SK-N-SH (cell line): ENCODE measurements around the gene AFAP1. TPM values are rescaled to one million over a fixed set of nuclear protein-coding genes. Genes with fewer than 3 reads are reported as not detected.

Source experiments
- CTCF ChIA-PET: fragments of 300-600, 350-600 bp; formaldehyde crosslinking; extraction: SDS; loops from one replicate; lab custom pipeline; 2021; lab: Yijun Ruan, JAX
- POLR2A ChIA-PET: fragments of 350-600 bp; sonication (Branson Sonifier 250); formaldehyde crosslinking; extraction: SDS; loops from one replicate; lab custom pipeline; 2020; ENCODE audit warnings: antibody characterized with exemption, inconsistent platforms; lab: Yijun Ruan, JAX
- DNase-seq: peaks from one replicate; pipeline ENCODE4 v3.0.0; 2012
- H2AFZ ChIP-seq: fragments of 200-600 bp; sonication (generic); 2 replicates; pipeline ENCODE4 v1.8.1; 2016; ENCODE audit warnings: antibody characterized with exemption, mild to moderate bottlenecking, low read depth
- H3F3A ChIP-seq: fragments of 200-600 bp; sonication (generic); replicated peaks from 2 replicates; pipeline ENCODE3; 2016; ENCODE audit warnings: antibody characterized with exemption, mild to moderate bottlenecking; ENCODE audit not compliant: insufficient read depth
- H3K27ac ChIP-seq, 2 experiments: fragments of 200-500 bp in 1 of 2; fragments of 200-600 bp in 1 of 2; sonication (Bioruptor generic) in 1 of 2; sonication (generic), shearing (Covaris generic) in 1 of 2; 2 replicates each; pipeline versions ENCODE4 v1.5.1 to v1.6.1; 2014 to 2016; ENCODE audit warnings: low read depth in 2 of 2, inconsistent platforms in 1 of 2, low read length in 1 of 2, mild to moderate bottlenecking in 1 of 2, mixed read lengths in 1 of 2
- H3K27me3 ChIP-seq: fragments of 200-600 bp; sonication (generic), shearing (Covaris generic); 2 replicates; pipeline ENCODE4 v1.6.1; 2016; ENCODE audit warnings: mixed run types; ENCODE audit not compliant: insufficient read depth
- H3K36me3 ChIP-seq, 2 experiments: fragments of 200-500 bp in 1 of 2; fragments of 200-600 bp in 1 of 2; sonication (Bioruptor generic) in 1 of 2; sonication (generic) in 1 of 2; replicated peaks in 1 of 2; 2 replicates each; pipeline versions ENCODE3 to v1.5.1; 2014 to 2016; ENCODE audit warnings: low read length in 1 of 2, mild to moderate bottlenecking in 1 of 2; ENCODE audit not compliant: insufficient read depth in 2 of 2, control insufficient read depth in 1 of 2
- H3K4me1 ChIP-seq, 2 experiments: fragments of 200-500 bp in 1 of 2; fragments of 200-600 bp in 1 of 2; sonication (Bioruptor generic) in 1 of 2; sonication (generic), shearing (Covaris generic) in 1 of 2; 2 replicates each; pipeline versions ENCODE4 v1.5.1 to v1.6.1; 2014 to 2016; ENCODE audit warnings: low read depth in 1 of 2, low read length in 1 of 2, mixed run types in 1 of 2; ENCODE audit not compliant: insufficient read depth in 2 of 2, control insufficient read depth in 1 of 2
- H3K4me2 ChIP-seq: fragments of 200-600 bp; sonication (generic), shearing (Covaris generic); 2 replicates; pipeline ENCODE4 v1.6.1; 2017; ENCODE audit warnings: mixed run types
- H3K4me3 ChIP-seq, 2 experiments: fragments of 200-500 bp in 1 of 2; fragments of 200-600 bp in 1 of 2; sonication (Bioruptor generic) in 1 of 2; sonication (generic), shearing (Covaris generic) in 1 of 2; 2 replicates each; pipeline versions ENCODE4 v1.5.1 to v1.8.1; 2014 to 2016; ENCODE audit warnings: low read depth in 2 of 2, inconsistent platforms in 1 of 2, low read length in 1 of 2, mild to moderate bottlenecking in 1 of 2, mixed read lengths in 1 of 2, moderate library complexity in 1 of 2
- H3K79me2 ChIP-seq: fragments of 200-600 bp; sonication (generic); 2 replicates; pipeline ENCODE4 v1.8.1; 2017; ENCODE audit warnings: mild to moderate bottlenecking; ENCODE audit not compliant: insufficient read depth
- H3K9ac ChIP-seq: fragments of 200-600 bp; sonication (generic); 2 replicates; pipeline ENCODE4 v1.6.1; 2017; ENCODE audit warnings: mixed run types
- H3K9me2 ChIP-seq: fragments of 200-600 bp; sonication (generic); 2 replicates; pipeline ENCODE4 v1.6.1; 2017; ENCODE audit warnings: mixed run types
- H3K9me3 ChIP-seq: fragments of 200-600 bp; sonication (generic); 2 replicates; pipeline ENCODE4 v1.6.1; 2017; ENCODE audit warnings: mixed run types, mild to moderate bottlenecking, moderate library complexity
- H4K20me1 ChIP-seq: fragments of 200-600 bp; sonication (generic); 2 replicates; pipeline ENCODE4 v1.6.1; 2017; ENCODE audit warnings: mild to moderate bottlenecking, mixed run types; ENCODE audit not compliant: insufficient read depth
- ELF1 ChIP-seq: IDR thresholded peaks from 2 replicates; pipeline ENCODE4 v1.4.0; 2012
- EP300 ChIP-seq, 2 experiments: IDR thresholded peaks; 2 replicates each; pipeline versions ENCODE4 v1.4.0 to v1.6.1; 2012; ENCODE audit warnings: borderline replicate concordance in 1 of 2, low read depth in 1 of 2, low read length in 1 of 2
- FOSL2 ChIP-seq: IDR thresholded peaks from 2 replicates; pipeline ENCODE4 v1.4.0; 2012; ENCODE audit warnings: low read depth, mild to moderate bottlenecking, moderate library complexity, borderline replicate concordance
- GATA2 ChIP-seq: sonication (generic); formaldehyde crosslinking; IDR thresholded peaks from 2 replicates; pipeline ENCODE4 v1.5.0; 2020; ENCODE audit warnings: mild to moderate bottlenecking, missing genetic modification reagents
- MXI1 ChIP-seq: IDR thresholded peaks from 2 replicates; pipeline ENCODE4 v1.6.1; 2012; ENCODE audit warnings: mild to moderate bottlenecking, low read depth, low read length, improper control_type of control experiment
- NRF1 ChIP-seq: IDR thresholded peaks from 2 replicates; pipeline ENCODE4 v1.6.1; 2012; ENCODE audit warnings: low read depth, mild to moderate bottlenecking, low read length
- RAD21 ChIP-seq: IDR thresholded peaks from 2 replicates; pipeline ENCODE4 v1.6.1; 2012; ENCODE audit warnings: mild to moderate bottlenecking, low read length
- RCOR1 ChIP-seq: fragments of 150-350 bp; IDR thresholded peaks from 2 replicates; pipeline ENCODE4 v1.6.1; 2017; ENCODE audit warnings: antibody characterized with exemption, low read length
- RFX5 ChIP-seq: IDR thresholded peaks from 2 replicates; pipeline ENCODE4 v1.6.1; 2012; ENCODE audit warnings: mild to moderate bottlenecking, improper control_type of control experiment, low read length
- RXRA ChIP-seq: IDR thresholded peaks from 2 replicates; pipeline ENCODE4 v1.4.0; 2012; ENCODE audit warnings: low read depth, mild to moderate bottlenecking, borderline replicate concordance
- SIN3A ChIP-seq: IDR thresholded peaks from 2 replicates; pipeline ENCODE4 v1.6.1; 2012; ENCODE audit warnings: low read depth, mild to moderate bottlenecking, low read length, moderate library complexity, borderline replicate concordance
- TAF1 ChIP-seq: IDR thresholded peaks from 2 replicates; pipeline ENCODE4 v1.6.1; 2012; ENCODE audit warnings: low read depth, mild to moderate bottlenecking, low read length, moderate library complexity, borderline replicate concordance
- TCF12 ChIP-seq: IDR thresholded peaks from 2 replicates; pipeline ENCODE4 v1.4.0; 2012
- YY1 ChIP-seq: IDR thresholded peaks from 2 replicates; pipeline ENCODE4 v1.4.0; 2012; ENCODE audit warnings: low read depth, mild to moderate bottlenecking
- WGBS: methylation state at CpG from one replicate; pipeline ENCODE4 v1.1.6; 2017; ENCODE audit warnings: low lambda C conversion rate; 5-methylcytosine and 5-hydroxymethylcytosine counted together
- polyA plus RNA-seq, 3 experiments: library from polyadenylated mRNA; depleted of rRNA; stranded (reverse); fragments of >200 nt; gene quantifications; 2 replicates each; pipeline ENCODE4 v1.2.3, GENCODE V29; 2012
- TF ChIP-seq, protein P1 (sequence below): fragments of 150-350 bp; IDR thresholded peaks from 2 replicates; pipeline ENCODE4 v1.6.1; 2017; ENCODE audit warnings: antibody characterized with exemption, low read length, low read depth, borderline replicate concordance
- TF ChIP-seq, protein P2 (sequence below): IDR thresholded peaks from 2 replicates; pipeline ENCODE4 v1.6.1; 2012; ENCODE audit warnings: mild to moderate bottlenecking, low read depth, low read length, moderate library complexity
- TF ChIP-seq, protein P3 (sequence below): IDR thresholded peaks from 2 replicates; pipeline ENCODE4 v1.4.0; 2012; ENCODE audit warnings: low read depth, borderline replicate concordance

The AFAP1 gene
- polyA plus RNA-seq, 1 of the 3 experiments (the other 2 are of a cell fraction), result 67.9 TPM

DNA sequence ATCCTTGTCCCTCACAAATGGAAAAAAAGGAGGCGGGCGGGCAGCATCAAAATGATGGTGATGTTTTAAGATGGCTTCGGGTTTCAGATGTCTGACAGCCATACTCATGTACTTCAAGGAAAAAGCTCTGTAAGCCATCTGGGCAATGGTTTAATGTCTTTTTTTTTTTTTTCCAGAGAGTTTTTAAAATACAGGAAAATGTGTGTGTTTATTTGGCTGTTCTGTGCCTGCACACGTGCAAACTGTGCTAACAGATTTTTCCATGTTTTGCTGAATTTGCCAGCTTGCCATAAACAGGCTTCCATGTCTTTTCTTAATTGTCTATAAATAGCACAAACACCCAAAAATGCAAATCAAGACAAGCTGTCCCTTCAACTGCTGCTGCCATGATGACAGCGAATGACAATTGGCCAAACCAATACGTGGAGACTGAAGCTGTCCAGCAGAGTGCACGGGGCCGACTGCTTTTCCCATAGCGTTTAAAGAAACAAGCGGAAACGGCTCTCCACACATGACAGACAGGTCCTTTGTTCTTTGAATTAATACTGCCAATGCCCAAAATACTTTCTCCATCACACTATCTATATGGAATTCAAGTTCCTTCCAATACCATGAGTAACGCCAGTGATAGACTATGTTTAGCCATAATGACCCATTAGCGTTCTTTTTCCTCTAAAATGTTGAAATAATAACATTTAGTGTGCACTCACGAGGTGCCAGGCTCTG is 35.7 kb downstream of the AFAP1 start (continued):
- no peak; the same call in 1 of the 2 replicates for TF ChIP-seq ELF1
- peak; percentile 68; the same call in 1 of the 2 replicates for TF ChIP-seq YY1
- TF ChIP-seq GATA2 (CRISPR knock-in tag), result no peak
- TF ChIP-seq RFX5, result no peak
- peak; percentile 79 for TF ChIP-seq TCF12
- TF ChIP-seq MXI1, result peak; percentile 42; the same call in 1 of the 2 replicates
- TF ChIP-seq RXRA, result no peak; the same call in 1 of the 2 replicates
- peak; percentile 79; the same call in 1 of the 2 replicates for TF ChIP-seq SIN3A

DNA sequence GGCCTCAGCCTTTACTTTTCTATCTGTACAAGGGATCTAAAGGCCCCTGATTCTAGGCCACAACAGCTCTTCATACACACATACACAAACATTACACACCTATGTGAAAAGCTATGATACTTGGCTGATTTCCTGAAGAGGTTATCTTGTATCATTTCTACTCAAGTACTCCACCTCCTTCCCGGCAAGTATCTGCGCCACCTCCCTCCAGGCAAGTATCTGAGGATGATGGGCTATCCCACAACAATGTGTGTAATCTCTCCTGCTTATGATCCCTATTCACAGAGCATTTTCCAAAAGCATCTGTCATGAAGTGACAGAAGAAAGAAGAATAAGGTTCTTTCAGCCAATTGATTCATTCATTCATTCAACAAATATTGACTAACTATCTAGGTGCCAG is 36.8 kb downstream of the AFAP1 start:
- Histone ChIP-seq H3K9ac (peak overlapping the region; percentile 75), H3K4me1 (peaks cover 81 to 83% of the 10 kb centered on the region in 2 experiments)
- CTCF ChIA-PET, result interaction anchor here (1.2 to 2.6 kb wide), 6 partner anchors 11 to 99 kb away, joined by 4 to 9 read pairs (median 6); no protein-coding TSS in a partner anchor

DNA sequence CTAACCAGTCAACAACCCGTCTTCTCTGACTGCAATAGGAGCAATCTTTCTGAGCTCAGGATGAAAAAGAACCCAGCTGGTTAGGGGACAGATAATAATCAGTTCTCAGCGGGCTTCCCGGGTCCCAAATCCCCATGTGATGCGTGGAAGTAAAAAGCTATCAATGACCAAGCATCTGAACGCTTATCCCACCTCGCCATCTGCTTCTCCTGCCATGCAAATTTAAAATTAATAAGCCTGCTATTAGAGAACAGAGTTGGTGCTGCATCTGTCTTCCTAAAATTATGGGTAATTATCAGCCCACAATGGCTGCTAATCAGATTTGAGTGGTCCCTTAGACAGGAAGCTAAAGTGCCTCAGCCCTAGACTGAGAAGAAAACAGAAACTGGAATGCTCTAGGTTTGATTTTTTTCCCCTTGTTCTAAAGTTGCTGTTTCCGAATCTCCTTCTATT is 37.5 kb downstream of the AFAP1 start:
- peak overlapping the region; percentile 97 to 100 for H3K27ac ChIP-seq
- TF ChIP-seq, protein P1, sequence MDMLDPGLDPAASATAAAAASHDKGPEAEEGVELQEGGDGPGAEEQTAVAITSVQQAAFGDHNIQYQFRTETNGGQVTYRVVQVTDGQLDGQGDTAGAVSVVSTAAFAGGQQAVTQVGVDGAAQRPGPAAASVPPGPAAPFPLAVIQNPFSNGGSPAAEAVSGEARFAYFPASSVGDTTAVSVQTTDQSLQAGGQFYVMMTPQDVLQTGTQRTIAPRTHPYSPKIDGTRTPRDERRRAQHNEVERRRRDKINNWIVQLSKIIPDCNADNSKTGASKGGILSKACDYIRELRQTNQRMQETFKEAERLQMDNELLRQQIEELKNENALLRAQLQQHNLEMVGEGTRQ, result no peak
- TF ChIP-seq FOSL2 (no peak), TAF1 (no peak), RCOR1 (peak; percentile 91), RFX5 (no peak; the same call in 1 of the 2 replicates), NRF1 (no peak), RXRA (no peak), RAD21 (peak; percentile 33; the same call in 1 of the 2 replicates)
- TF ChIP-seq, protein P2, sequence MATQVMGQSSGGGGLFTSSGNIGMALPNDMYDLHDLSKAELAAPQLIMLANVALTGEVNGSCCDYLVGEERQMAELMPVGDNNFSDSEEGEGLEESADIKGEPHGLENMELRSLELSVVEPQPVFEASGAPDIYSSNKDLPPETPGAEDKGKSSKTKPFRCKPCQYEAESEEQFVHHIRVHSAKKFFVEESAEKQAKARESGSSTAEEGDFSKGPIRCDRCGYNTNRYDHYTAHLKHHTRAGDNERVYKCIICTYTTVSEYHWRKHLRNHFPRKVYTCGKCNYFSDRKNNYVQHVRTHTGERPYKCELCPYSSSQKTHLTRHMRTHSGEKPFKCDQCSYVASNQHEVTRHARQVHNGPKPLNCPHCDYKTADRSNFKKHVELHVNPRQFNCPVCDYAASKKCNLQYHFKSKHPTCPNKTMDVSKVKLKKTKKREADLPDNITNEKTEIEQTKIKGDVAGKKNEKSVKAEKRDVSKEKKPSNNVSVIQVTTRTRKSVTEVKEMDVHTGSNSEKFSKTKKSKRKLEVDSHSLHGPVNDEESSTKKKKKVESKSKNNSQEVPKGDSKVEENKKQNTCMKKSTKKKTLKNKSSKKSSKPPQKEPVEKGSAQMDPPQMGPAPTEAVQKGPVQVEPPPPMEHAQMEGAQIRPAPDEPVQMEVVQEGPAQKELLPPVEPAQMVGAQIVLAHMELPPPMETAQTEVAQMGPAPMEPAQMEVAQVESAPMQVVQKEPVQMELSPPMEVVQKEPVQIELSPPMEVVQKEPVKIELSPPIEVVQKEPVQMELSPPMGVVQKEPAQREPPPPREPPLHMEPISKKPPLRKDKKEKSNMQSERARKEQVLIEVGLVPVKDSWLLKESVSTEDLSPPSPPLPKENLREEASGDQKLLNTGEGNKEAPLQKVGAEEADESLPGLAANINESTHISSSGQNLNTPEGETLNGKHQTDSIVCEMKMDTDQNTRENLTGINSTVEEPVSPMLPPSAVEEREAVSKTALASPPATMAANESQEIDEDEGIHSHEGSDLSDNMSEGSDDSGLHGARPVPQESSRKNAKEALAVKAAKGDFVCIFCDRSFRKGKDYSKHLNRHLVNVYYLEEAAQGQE, result no peak
- TF ChIP-seq, protein P3, sequence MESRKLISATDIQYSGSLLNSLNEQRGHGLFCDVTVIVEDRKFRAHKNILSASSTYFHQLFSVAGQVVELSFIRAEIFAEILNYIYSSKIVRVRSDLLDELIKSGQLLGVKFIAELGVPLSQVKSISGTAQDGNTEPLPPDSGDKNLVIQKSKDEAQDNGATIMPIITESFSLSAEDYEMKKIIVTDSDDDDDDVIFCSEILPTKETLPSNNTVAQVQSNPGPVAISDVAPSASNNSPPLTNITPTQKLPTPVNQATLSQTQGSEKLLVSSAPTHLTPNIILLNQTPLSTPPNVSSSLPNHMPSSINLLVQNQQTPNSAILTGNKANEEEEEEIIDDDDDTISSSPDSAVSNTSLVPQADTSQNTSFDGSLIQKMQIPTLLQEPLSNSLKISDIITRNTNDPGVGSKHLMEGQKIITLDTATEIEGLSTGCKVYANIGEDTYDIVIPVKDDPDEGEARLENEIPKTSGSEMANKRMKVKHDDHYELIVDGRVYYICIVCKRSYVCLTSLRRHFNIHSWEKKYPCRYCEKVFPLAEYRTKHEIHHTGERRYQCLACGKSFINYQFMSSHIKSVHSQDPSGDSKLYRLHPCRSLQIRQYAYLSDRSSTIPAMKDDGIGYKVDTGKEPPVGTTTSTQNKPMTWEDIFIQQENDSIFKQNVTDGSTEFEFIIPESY, result no peak

More for the DNA sequence above, 36.8 kb downstream of the AFAP1 start:
- no peak for TF ChIP-seq EP300 (IDR thresholded peaks at IDR 0.05; ENCODE audit: borderline replicate concordance in 1 of 2, low read depth in 1 of 2, low read length in 1 of 2)
- no peak for TF ChIP-seq YY1
- 0 out of 2 replicates have a peak, but pooled peaks have one; percentile 19 for TF ChIP-seq RCOR1
- Histone ChIP-seq H3F3A (peaks cover 76% of the 10 kb centered on the region), H3K79me2 (peaks cover 99% of the 10 kb centered on the region), H3K4me3 (peak overlapping the region in 1 of 2 experiments; percentile 32; a peak in 1 of 4 replicates), H3K27me3 (no peaks in the 10 kb centered on the region), H3K9me2 (no peaks in the 10 kb centered on the region), H3K36me3 (peaks cover 0 to 16% of the 10 kb centered on the region in 2 experiments), H3K4me2 (peak overlapping the region; percentile 80), H4K20me1 (peaks cover 12% of the 10 kb centered on the region), H3K9me3 (no peaks in the 10 kb centered on the region), H2AFZ (no peak overlapping the region), H3K27ac (peak overlapping the region; percentile 97 to 100)
- DNase-seq, result no peak
- WGBS, result 88% methylated on average over 2 of the region's 2 CpGs
- POLR2A ChIA-PET, result interaction anchor here (1.7 kb wide), 1 partner anchor 11 kb away, joined by 8 read pairs; no protein-coding TSS in a partner anchor

More for the DNA sequence above, 37.5 kb downstream of the AFAP1 start:
- Histone ChIP-seq H3K4me2 (peak overlapping the region; percentile 80), H3K4me1 (peaks cover 80 to 83% of the 10 kb centered on the region in 2 experiments), H3K9me3 (no peaks in the 10 kb centered on the region), H3K9me2 (no peaks in the 10 kb centered on the region), H3K27me3 (no peaks in the 10 kb centered on the region), H3K79me2 (peaks cover 99% of the 10 kb centered on the region), H3K36me3 (peaks cover 0 to 10% of the 10 kb centered on the region in 2 experiments), H2AFZ (no peak overlapping the region), H3F3A (peaks cover 69% of the 10 kb centered on the region), H3K4me3 (peak overlapping the region; percentile 2 to 32; a peak in 3 of 4 replicates), H4K20me1 (peaks cover 19% of the 10 kb centered on the region), H3K9ac (peak overlapping the region; percentile 75)
- CTCF ChIA-PET, result interaction anchor here (0.8 to 2.6 kb wide), 8 partner anchors 10 to 98 kb away, joined by 4 to 9 read pairs (median 6); no protein-coding TSS in a partner anchor
- POLR2A ChIA-PET, result interaction anchor here (0.7 to 1.7 kb wide), 6 partner anchors 10 to 325 kb away, joined by 3 to 8 read pairs (median 4); no protein-coding TSS in a partner anchor
- 21% methylated on average over 7 of the region's 7 CpGs for WGBS
- peak; percentile 67 for DNase-seq
